Transverse colon (tissue), 4 donors: ENCODE data around the gene TEX55. TPM values are rescaled to one million over a fixed set of nuclear protein-coding genes. Genes with fewer than 3 reads are reported as not detected.
"Not testable (repeated sequence)": the region's sequence is repeated elsewhere in the genome, so short reads cannot be mapped to it uniquely, and the experiment has no call there.

Experiments used
- DNase-seq: peaks from one replicate; pipeline ENCODE4 v3.0.0-alpha.2; 2019
- H3K27ac ChIP-seq, 4 donors: fragments of 200-600 bp; sonication (generic); 2 replicates each; pipeline ENCODE4 v1.5.1; 2016 to 2018; ENCODE audit warnings: inconsistent platforms in 4 of 4
- H3K27me3 ChIP-seq: fragments of 200-600 bp; sonication (generic); 2 replicates; pipeline ENCODE4 v1.5.1; 2017; ENCODE audit warnings: inconsistent platforms
- H3K36me3 ChIP-seq, 4 donors: fragments of 200-600 bp; sonication (generic); 2 replicates each; pipeline ENCODE4 v1.5.1; 2017 to 2019; ENCODE audit warnings: inconsistent platforms in 4 of 4
- H3K4me1 ChIP-seq, 4 donors: fragments of 200-600 bp; sonication (generic); 2 replicates each; pipeline ENCODE4 v1.5.1; 2017 to 2020; ENCODE audit warnings: inconsistent platforms in 4 of 4
- H3K4me3 ChIP-seq, 4 donors: fragments of 200-600 bp; sonication (generic); 1 replicate in 1 of 4; 2 replicates in 3 of 4; pipeline versions ENCODE4 v1.5.1 to v1.6.1; 2017 to 2019; ENCODE audit warnings: inconsistent platforms in 4 of 4
- H3K9me3 ChIP-seq, 2 donors: fragments of 200-600 bp; sonication (generic); 2 replicates each; pipeline ENCODE4 v1.5.1; 2017 to 2019; ENCODE audit warnings: inconsistent platforms in 2 of 2
- CTCF ChIP-seq, 5 experiments: fragments of 200-600 bp in 3 of 5; fragments of 450-650 bp in 2 of 5; sonication (generic) in 3 of 5; IDR thresholded peaks; 1 replicate in 2 of 5; 2 replicates in 3 of 5; pipeline ENCODE4 v1.5.1; 2016 to 2017; ENCODE audit warnings: antibody characterized with exemption in 5 of 5, inconsistent platforms in 3 of 5, mild to moderate bottlenecking in 2 of 5, moderate library complexity in 1 of 5
- EP300 ChIP-seq: sonication (generic); formaldehyde crosslinking; IDR thresholded peaks from one replicate; pipeline ENCODE4 v1.6.1; 2017; ENCODE audit warnings: antibody characterized with exemption, low read depth
- POLR2A ChIP-seq: fragments of 450-650 bp; IDR thresholded peaks from one replicate; pipeline ENCODE4 v1.6.1; 2016; ENCODE audit warnings: antibody characterized with exemption, mild to moderate bottlenecking, moderate library complexity
- POLR2AphosphoS5 ChIP-seq, 3 donors: sonication (generic); formaldehyde crosslinking; IDR thresholded peaks; one replicate each; pipeline ENCODE4 v1.6.1; 2016; ENCODE audit warnings: antibody characterized with exemption in 3 of 3
- WGBS, 2 donors: methylation state at CpG; one replicate each; pipeline ENCODE4 v1.1.5; 2018; ENCODE audit warnings: low coverage in 1 of 2; 5-methylcytosine and 5-hydroxymethylcytosine counted together
- in situ Hi-C, 4 donors: fragments of 200-750 bp; cut with MboI; loops; one replicate each; pipeline versions ENCODE4 v1.15.0 to v1.15.1; 2017; ENCODE audit warnings: low sequenced_read_pairs in 3 of 4, low pct_ligation_motif_present in 1 of 4, low pct_unique_long_range_greater_than_20kb in 1 of 4
- intact Hi-C: fragments of 100-400 bp; cut with DNase I; formaldehyde crosslinking; loops from one replicate; pipeline ENCODE4 v1.15.1; 2023; ENCODE audit warnings: low total_unique reads
- total RNA-seq, 4 donors: library from RNA; depleted of rRNA; stranded (reverse); fragments of >200 nt; gene quantifications; one replicate each; pipeline ENCODE4 v1.1.0, GENCODE V29; 2016

TEX55 gene
- total RNA-seq, 4 donors from 2014 or later: not detected

DNA sequence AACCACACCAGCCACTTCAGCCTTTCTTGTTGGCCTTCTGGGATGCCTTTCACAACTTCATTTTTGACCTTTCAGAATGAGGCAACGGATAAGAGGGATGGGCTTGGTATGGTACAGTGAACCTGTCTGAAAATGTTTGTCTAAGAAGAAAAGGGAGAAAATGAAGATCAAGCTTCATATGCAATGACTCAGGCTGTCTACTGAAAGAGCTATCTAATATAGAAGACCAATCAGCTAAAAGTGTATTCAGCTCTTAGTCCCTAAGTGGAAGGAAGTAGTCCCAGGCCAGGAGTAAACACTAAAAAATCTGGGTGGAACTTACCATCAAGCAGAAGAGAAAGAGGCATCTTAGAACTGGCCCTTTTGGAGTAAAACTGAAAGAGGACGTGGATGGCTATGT lies 15.3 kb downstream of the TEX55 start:
- intact Hi-C loops (no loop called here), in situ Hi-C loops (no loop called here)
- H3K27ac ChIP-seq: no peak overlapping the region
- no peak overlapping the region for H3K4me3 ChIP-seq
- DNase-seq: no peak
- H3K4me1 ChIP-seq: no peaks in the 10 kb centered on the region
- no peaks in the 10 kb centered on the region for H3K27me3 ChIP-seq
- H3K36me3 ChIP-seq: no peaks in the 10 kb centered on the region
- TF ChIP-seq POLR2AphosphoS5 (IDR thresholded peaks at IDR 0.05) (no peak), EP300 (no peak), POLR2A (no peak), CTCF (IDR thresholded peaks at IDR 0.05) (no peak)
- WGBS, 2 donors: 57 to 85% methylated on average over 2 of the region's 2 CpGs
- H3K9me3 ChIP-seq: no peaks in the 10 kb centered on the region

GRCh38 chr3:119164745-119165144 lies 18.8 kb downstream of the TEX55 start:
- intact Hi-C loops, H3K4me3 ChIP-seq, H3K27me3 ChIP-seq, H3K27ac ChIP-seq, H3K36me3 ChIP-seq, H3K9me3 ChIP-seq, in situ Hi-C loops, DNase-seq, H3K4me1 ChIP-seq: not testable (repeated sequence)
- 85 to 87% methylated on average over 3 to 7 of the region's 9 CpGs for WGBS, 2 donors

DNA sequence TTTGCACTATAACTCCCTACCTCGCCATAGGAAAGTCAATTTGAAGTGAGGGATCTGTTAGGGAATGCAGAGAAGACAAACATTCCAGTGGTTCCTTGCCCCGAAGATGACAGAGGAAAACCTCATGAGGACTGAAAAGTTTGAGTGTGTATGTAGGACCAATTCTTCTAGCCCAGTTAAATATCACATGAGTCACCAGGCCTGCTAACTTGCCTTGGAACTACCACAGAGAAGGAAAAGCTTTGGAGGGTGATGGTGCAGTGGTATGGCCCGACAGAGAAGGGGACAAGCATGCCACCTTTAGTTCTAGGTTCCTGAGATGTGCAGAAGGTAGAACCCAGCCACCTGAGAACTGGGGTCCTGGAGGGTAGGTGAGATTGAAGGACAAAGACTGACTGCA lies 24.9 kb downstream of the TEX55 start:
- H3K36me3 ChIP-seq: no peaks in the 10 kb centered on the region
- WGBS, 2 donors: 79 to 81% methylated on average over 3 of the region's 3 CpGs
- H3K9me3 ChIP-seq: no peaks in the 10 kb centered on the region
- peaks cover 0 to 3% (median 0%) of the 10 kb centered on the region in 4 donors for H3K4me1 ChIP-seq
- no peak for DNase-seq
- H3K4me3 ChIP-seq: no peak overlapping the region
- no peak for TF ChIP-seq CTCF (IDR thresholded peaks at IDR 0.05)
- no peaks in the 10 kb centered on the region for H3K27me3 ChIP-seq
- in situ Hi-C loops: no loop called here
- no peak overlapping the region for H3K27ac ChIP-seq
- intact Hi-C loops: no loop called here

GRCh38 chr3:119173325-119173724 lies 27.4 kb downstream of the TEX55 start, which contains the start of gene UPK1B:
UPK1B (plus strand) TSS chr3:119173598; CDS start chr3:119186742, 13,144 bp downstream.
- DNase-seq: no peak
- Histone ChIP-seq H3K9me3 (no peaks in the 10 kb centered on the region), H3K27ac (no peak within 1 kb of the TSS), H3K4me1 (peaks cover 0 to 12% (median 0%) of the 10 kb centered on the region in 4 donors), H3K36me3 (no peaks in the 10 kb centered on the region), H3K27me3 (no peaks in the 10 kb centered on the region), H3K4me3 (no peak within 1 kb of the TSS)
- intact Hi-C loops: no loop called here
- TF ChIP-seq CTCF (IDR thresholded peaks at IDR 0.05) (no peak), POLR2A (no peak)
- 67 to 76% methylated on average over 11 to 13 of the region's 13 CpGs for WGBS, 2 donors
- in situ Hi-C loops: no loop called here

DNA sequence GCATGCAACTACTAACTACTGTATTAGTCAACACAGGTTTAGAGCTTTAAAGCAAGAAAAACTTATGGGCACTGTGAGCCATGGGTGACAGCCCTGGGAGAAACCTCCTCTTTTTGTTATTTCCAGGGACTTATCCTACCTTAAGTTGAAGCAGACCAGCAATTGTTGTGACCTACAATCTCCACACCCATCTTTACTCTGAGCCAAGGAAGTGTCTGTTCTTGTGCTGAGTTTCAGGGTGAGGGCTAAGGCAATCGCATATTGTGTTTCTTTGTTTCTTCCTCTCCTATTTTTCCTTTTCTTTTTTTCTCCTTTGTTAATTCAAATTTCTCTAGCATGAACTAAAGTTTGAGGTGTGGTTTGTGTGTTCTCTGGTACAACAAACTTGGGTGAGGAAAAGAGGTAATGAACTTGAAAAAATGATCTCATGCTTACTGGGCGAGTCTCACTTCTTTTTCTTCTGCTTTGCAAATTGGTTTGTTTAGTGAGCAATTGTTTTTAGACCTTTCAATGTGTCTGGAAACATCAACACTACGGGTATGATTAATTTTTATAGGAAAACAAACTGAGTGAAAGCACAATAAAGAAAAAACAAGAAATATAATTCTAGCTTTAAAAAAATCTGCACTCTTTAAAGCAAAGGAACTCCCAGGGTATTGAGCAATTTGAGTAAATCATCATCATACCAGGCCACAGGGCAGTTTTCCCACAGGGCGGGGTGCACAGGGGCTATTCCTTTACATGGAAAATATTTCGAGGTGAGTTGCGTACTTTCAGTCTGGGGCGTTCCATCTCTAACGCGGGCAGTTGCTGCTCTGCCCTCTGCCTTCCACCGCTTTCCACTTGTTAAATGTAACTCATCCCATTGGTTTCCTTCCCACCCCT lies 30.1 kb downstream of the TEX55 start:
- DNase-seq: peak; percentile 56
- Histone ChIP-seq H3K36me3 (no peaks in the 10 kb centered on the region), H3K27ac (peak overlapping the region; percentile 30 to 55 (median 36)), H3K27me3 (no peaks in the 10 kb centered on the region), H3K4me1 (peaks cover 0 to 12% (median 0%) of the 10 kb centered on the region in 4 donors), H3K4me3 (no peak overlapping the region), H3K9me3 (no peaks in the 10 kb centered on the region)
- TF ChIP-seq POLR2A: no peak
- no peak for TF ChIP-seq CTCF (IDR thresholded peaks at IDR 0.05)
- no peak for TF ChIP-seq EP300
- TF ChIP-seq POLR2AphosphoS5 (IDR thresholded peaks at IDR 0.05): no peak
- in situ Hi-C loops: no loop called here
- intact Hi-C loops: no loop called here
- WGBS, 2 donors: 64 to 71% methylated on average over 10 of the region's 10 CpGs
